ENCODE results near the gene CLIP4. TPM values are rescaled to one million over a fixed set of nuclear protein-coding genes. Genes with fewer than 3 reads are reported as not detected.

The CLIP4 gene
- polyA plus RNA-seq, 1 of the 3 experiments (the other 2 are of a cell fraction), result 12.7 TPM

DNA sequence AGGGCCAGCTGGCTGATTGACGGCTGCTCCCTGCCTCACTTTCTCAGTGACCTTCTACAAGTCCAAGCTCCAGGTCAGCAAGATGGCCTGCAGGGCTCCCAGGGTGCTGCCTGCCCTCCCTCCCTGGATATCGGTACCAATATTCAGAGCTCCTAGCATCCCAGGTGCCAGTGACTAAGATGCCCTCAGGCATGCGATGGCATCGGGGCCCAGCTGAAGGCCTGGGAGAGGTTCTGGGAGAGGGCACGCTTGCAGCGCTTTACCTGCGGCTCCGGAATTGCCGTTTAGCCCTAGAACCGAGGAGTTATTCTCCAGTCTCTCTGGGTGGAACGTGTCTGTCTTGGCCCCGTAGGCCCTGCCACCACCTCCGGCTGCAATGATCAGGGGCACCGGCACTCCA lies 116.8 kb downstream of the CLIP4 start (continued):
- TF ChIP-seq, protein P1, sequence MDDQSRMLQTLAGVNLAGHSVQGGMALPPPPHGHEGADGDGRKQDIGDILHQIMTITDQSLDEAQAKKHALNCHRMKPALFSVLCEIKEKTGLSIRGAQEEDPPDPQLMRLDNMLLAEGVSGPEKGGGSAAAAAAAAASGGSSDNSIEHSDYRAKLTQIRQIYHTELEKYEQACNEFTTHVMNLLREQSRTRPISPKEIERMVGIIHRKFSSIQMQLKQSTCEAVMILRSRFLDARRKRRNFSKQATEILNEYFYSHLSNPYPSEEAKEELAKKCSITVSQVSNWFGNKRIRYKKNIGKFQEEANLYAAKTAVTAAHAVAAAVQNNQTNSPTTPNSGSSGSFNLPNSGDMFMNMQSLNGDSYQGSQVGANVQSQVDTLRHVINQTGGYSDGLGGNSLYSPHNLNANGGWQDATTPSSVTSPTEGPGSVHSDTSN (IDR thresholded peaks at IDR 0.05), result no peak

DNA sequence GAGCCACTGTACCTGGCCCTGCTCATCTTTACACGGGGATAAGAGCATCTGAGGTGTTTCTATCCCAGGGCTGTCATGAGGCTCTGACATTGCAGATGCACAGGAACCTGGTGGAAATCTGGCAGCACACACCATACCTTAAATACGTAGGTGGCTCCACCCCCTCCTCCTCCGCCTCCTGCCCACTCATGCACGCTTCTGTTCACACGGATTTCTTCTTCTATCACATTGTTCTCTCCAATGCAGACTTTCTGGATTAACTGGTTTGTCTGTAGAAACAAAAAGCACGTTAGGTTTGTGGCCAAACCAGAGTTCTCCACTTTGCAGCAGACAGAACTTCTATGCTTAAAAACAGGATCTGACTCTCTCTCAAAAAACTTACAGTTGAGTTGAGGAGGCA lies 118.2 kb downstream of the CLIP4 start:
- Histone ChIP-seq H4K20me1 (ENCODE audit: insufficient read depth) (no peaks in the 10 kb centered on the region), H3K9me3 (no peaks in the 10 kb centered on the region), H3K27me3 (ENCODE audit: insufficient read depth) (peaks cover 29% of the 10 kb centered on the region; the same call in 1 of the 2 replicates), H2AFZ (ENCODE audit: low read depth) (no peak overlapping the region), H3K9ac (no peak overlapping the region), H3K9me2 (no peaks in the 10 kb centered on the region), H3K27ac (ENCODE audit: low read depth in 2 of 2, low read length in 1 of 2) (no peak overlapping the region), H3K79me2 (ENCODE audit: insufficient read depth) (no peaks in the 10 kb centered on the region), H3K4me1 (ENCODE audit: control insufficient read depth in 1 of 2, insufficient read depth in 2 of 2, low read depth in 1 of 2, low read length in 1 of 2) (peaks cover 0 to 23% of the 10 kb centered on the region in 2 experiments; a peak in 2 of 4 replicates), H3K4me3 (ENCODE audit: low read depth in 2 of 2, low read length in 1 of 2) (no peak overlapping the region), H3K36me3 (replicated peaks in 1 of 2; ENCODE audit: control insufficient read depth in 1 of 2, insufficient read depth in 2 of 2, low read length in 1 of 2) (no peaks in the 10 kb centered on the region), H3K4me2 (no peak overlapping the region), H3F3A (replicated peaks; ENCODE audit: insufficient read depth) (no peaks in the 10 kb centered on the region)
- 45% methylated on average over 6 of the region's 6 CpGs for WGBS (ENCODE audit: low lambda C conversion rate)
- CTCF ChIA-PET, result no interaction called here
- TF ChIP-seq GABPA (IDR thresholded peaks at IDR 0.05; ENCODE audit: low read depth) (no peak), RAD21 (IDR thresholded peaks at IDR 0.05; ENCODE audit: low read length) (no peak), TEAD4 (IDR thresholded peaks at IDR 0.05; ENCODE audit: borderline replicate concordance, insufficient read depth) (no peak), YY1 (IDR thresholded peaks at IDR 0.05; ENCODE audit: low read depth) (no peak), CHD2 (IDR thresholded peaks at IDR 0.05; ENCODE audit: low read length, partially characterized antibody) (no peak), MEF2A (IDR thresholded peaks at IDR 0.05; ENCODE audit: borderline replicate concordance, low read depth) (no peak), GATA2 (CRISPR knock-in tag; IDR thresholded peaks at IDR 0.05) (no peak), JUND (IDR thresholded peaks at IDR 0.05) (no peak), ELF1 (IDR thresholded peaks at IDR 0.05) (no peak)
- TF ChIP-seq, protein P2, sequence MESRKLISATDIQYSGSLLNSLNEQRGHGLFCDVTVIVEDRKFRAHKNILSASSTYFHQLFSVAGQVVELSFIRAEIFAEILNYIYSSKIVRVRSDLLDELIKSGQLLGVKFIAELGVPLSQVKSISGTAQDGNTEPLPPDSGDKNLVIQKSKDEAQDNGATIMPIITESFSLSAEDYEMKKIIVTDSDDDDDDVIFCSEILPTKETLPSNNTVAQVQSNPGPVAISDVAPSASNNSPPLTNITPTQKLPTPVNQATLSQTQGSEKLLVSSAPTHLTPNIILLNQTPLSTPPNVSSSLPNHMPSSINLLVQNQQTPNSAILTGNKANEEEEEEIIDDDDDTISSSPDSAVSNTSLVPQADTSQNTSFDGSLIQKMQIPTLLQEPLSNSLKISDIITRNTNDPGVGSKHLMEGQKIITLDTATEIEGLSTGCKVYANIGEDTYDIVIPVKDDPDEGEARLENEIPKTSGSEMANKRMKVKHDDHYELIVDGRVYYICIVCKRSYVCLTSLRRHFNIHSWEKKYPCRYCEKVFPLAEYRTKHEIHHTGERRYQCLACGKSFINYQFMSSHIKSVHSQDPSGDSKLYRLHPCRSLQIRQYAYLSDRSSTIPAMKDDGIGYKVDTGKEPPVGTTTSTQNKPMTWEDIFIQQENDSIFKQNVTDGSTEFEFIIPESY (IDR thresholded peaks at IDR 0.05; ENCODE audit: borderline replicate concordance, low read depth), result no peak
- TF ChIP-seq, protein P3, sequence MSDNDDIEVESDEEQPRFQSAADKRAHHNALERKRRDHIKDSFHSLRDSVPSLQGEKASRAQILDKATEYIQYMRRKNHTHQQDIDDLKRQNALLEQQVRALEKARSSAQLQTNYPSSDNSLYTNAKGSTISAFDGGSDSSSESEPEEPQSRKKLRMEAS (IDR thresholded peaks at IDR 0.05; ENCODE audit: low read depth), result no peak
- TF ChIP-seq, protein P4, sequence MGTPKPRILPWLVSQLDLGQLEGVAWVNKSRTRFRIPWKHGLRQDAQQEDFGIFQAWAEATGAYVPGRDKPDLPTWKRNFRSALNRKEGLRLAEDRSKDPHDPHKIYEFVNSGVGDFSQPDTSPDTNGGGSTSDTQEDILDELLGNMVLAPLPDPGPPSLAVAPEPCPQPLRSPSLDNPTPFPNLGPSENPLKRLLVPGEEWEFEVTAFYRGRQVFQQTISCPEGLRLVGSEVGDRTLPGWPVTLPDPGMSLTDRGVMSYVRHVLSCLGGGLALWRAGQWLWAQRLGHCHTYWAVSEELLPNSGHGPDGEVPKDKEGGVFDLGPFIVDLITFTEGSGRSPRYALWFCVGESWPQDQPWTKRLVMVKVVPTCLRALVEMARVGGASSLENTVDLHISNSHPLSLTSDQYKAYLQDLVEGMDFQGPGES (IDR thresholded peaks at IDR 0.05; ENCODE audit: low read depth, low read length), result no peak
- TF ChIP-seq, protein P1 (IDR thresholded peaks at IDR 0.05), result no peak
- TF ChIP-seq, protein P5, sequence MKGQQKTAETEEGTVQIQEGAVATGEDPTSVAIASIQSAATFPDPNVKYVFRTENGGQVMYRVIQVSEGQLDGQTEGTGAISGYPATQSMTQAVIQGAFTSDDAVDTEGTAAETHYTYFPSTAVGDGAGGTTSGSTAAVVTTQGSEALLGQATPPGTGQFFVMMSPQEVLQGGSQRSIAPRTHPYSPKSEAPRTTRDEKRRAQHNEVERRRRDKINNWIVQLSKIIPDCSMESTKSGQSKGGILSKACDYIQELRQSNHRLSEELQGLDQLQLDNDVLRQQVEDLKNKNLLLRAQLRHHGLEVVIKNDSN (IDR thresholded peaks at IDR 0.05; ENCODE audit: borderline replicate concordance, low read depth), result no peak
- no peak for DNase-seq
- POLR2A ChIA-PET, result no interaction called here

Data from SK-N-SH (cell line).